Heart left ventricle (tissue), 16 donors: Measurements from ENCODE around the gene GAB3. TPM values are rescaled to one million over a fixed set of nuclear protein-coding genes. Genes with fewer than 3 reads are reported as not detected.
"Not testable (repeated sequence)": the region's sequence is repeated elsewhere in the genome, so short reads cannot be mapped to it uniquely, and the experiment has no call there.

Experiments used
- ATAC-seq, 4 donors: fragments of 200-7000 bp; cut with Tn5 transposase; one replicate each; pipeline ENCODE4 v1.9.1; 2020 to 2022; ENCODE audit warnings: moderate library complexity in 4 of 4, mild to moderate bottlenecking in 3 of 4, moderate number of reproducible peaks in 1 of 4
- DNase-seq, 5 donors: peaks; one replicate each; pipeline ENCODE4 v3.0.0-alpha.2; 2020
- H3K27ac ChIP-seq, 12 donors: fragments of 200-600 bp; sonication (generic) in 4 of 12; one replicate each; pipeline versions ENCODE4 v1.5.0 to v1.8.0; 2016 to 2022; ENCODE audit warnings: mild to moderate bottlenecking in 2 of 12
- H3K27me3 ChIP-seq, 9 donors: fragments of 200-600 bp; sonication (generic) in 2 of 9; one replicate each; pipeline versions ENCODE4 v1.5.1 to v1.8.0; 2016 to 2022; ENCODE audit warnings: mild to moderate bottlenecking in 3 of 9
- H3K36me3 ChIP-seq, 9 donors: fragments of 200-600 bp; sonication (generic) in 2 of 9; one replicate each; pipeline versions ENCODE4 v1.5.0 to v1.8.0; 2018 to 2022; ENCODE audit warnings: mild to moderate bottlenecking in 2 of 9
- H3K4me1 ChIP-seq, 12 donors: fragments of 200-600 bp; sonication (generic) in 4 of 12; one replicate each; pipeline versions ENCODE4 v1.5.0 to v1.8.0; 2016 to 2022; ENCODE audit warnings: mild to moderate bottlenecking in 3 of 12
- H3K4me3 ChIP-seq, 12 donors: fragments of 200-600 bp; sonication (generic) in 4 of 12; one replicate each; pipeline versions ENCODE4 v1.5.0 to v1.8.0; 2017 to 2022; ENCODE audit warnings: mild to moderate bottlenecking in 9 of 12, moderate library complexity in 4 of 12
- H3K9me3 ChIP-seq, 12 donors: fragments of 200-600 bp; sonication (generic) in 4 of 12; one replicate each; pipeline versions ENCODE4 v1.5.0 to v1.8.0; 2016 to 2022; ENCODE audit warnings: mild to moderate bottlenecking in 1 of 12
- CTCF ChIP-seq, 12 donors: fragments of 200-600 bp; sonication (generic) in 4 of 12; IDR thresholded peaks; one replicate each; pipeline versions ENCODE4 v1.5.0 to v1.8.0; 2018 to 2022; ENCODE audit warnings: antibody characterized with exemption in 12 of 12, mild to moderate bottlenecking in 5 of 12
- POLR2A ChIP-seq, 2 donors: fragments of 450-650 bp; IDR thresholded peaks; one replicate each; pipeline ENCODE4 v1.6.1; 2017; ENCODE audit warnings: antibody characterized with exemption in 2 of 2, mild to moderate bottlenecking in 2 of 2, moderate library complexity in 2 of 2
- WGBS, 4 donors: extraction: QIAGEN DNeasy Blood & Tissue Kit in 2 of 4; methylation state at CpG; one replicate each; pipeline versions ENCODE4 v1.1.5 to v1.1.7; 2013 to 2018; 5-methylcytosine and 5-hydroxymethylcytosine counted together
- intact Hi-C, 10 donors: fragments of 100-400 bp; cut with DNase I; formaldehyde crosslinking; loops; one replicate each; pipeline versions ENCODE4 v1.11.1 to v1.14.2; 2022
- polyA plus RNA-seq, 2 donors: library from polyadenylated mRNA; stranded (reverse); fragments of 200-250 nt; gene quantifications; one replicate each; pipeline ENCODE4 v1.2.3, GENCODE V29; 2013
- total RNA-seq, 9 donors: library from RNA; depleted of rRNA in 2 of 9; stranded (reverse); fragments of >200 nt in 2 of 9; fragmentation: NEBNext Ultra II Directional in 3 of 9; extraction: Animal tissue kit (Norgen Biotek cat#: 25700) in 3 of 9; gene quantifications; one replicate each; pipeline versions ENCODE4 v1.1.0 to v1.2.4, GENCODE V29; 2016 to 2023
- donor health status: ischemic (EF 13 %, LVEDD 7.1; RV severe dilation, severe dysfunction).
- donor health status: healthy with polysubstance abuse.
- donor health status: DM: no; HTN: yes; CAD: no.
- donor health status: DM: no; HTN: no; CAD: no.
- donor health status: ischemic (EF 25% LVEDD 6.9; RV normal size, moderate dysfunction).
- donor health status: ischemic (EF 25% LVEDD 5.7; RV mildly dilated, moderate dysfunction).
- donor health status: healthy.
- donor health status: DM: yes; HTN: yes; CAD: no.
- donor health status: ischemic (EF 35%, LVEDD 5.7; RV mildly dilated, moderate dysfunction).
- donor health status: nonischemic (EF 11% LVEDD 7.7; RV severe dilation, severe dysfunction).
- donor health status: DM: yes; HTN: yes; CAD: no.
- donor health status: PGD.
- donor health status: ischemic (EF 29% LVEDD 5.4; RV normal size, mild dysfunction).
- donor health status: nonischemic (EF 23%, LVEDD 6.1; RV moderate dilation, normal function).

GAB3 gene
- total and polyA plus RNA-seq, 11 donors = 7.2 to 29.0 (median 18.4) TPM

DNA sequence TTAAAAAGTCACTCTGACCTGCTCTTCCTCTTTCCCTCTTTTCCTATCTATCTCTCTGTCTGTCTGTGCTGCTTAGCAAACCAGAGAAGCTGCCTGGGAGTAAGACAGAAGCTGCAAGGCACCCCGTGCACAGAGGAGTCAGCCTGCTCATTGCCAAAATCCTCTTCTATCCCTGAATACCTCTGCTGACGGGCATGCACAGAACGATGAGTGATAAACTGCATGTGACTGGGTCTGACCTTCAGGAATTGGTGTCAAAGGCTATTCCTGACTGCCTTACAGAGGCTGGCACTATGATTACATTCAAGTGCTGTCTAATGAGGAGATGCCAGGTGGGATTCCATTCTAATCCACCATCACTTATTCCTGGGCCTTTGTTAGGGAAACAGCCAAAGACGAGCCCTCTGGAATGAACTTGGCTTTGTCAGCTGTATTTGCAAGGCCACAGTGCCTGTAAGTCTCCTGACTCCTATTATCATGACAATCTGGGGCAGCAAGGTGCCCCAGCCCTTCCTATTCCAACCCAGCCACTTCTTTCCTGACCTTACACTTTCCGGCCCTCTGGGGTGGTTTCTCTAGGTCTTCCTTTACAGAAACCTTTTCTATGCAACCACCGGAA lies 52.1 kb downstream of the GAB3 start:
- 37 to 58% (median 47%) methylated on average over 6 of the region's 6 CpGs for WGBS, 4 donors
- peak overlapping the region in 7 of 12 donors; percentile 23 to 78 (median 54) for H3K27ac ChIP-seq
- peaks cover 0 to 58% (median 35%) of the 10 kb centered on the region in 9 donors for H3K36me3 ChIP-seq
- TF ChIP-seq POLR2A (IDR thresholded peaks at IDR 0.05) = no peak
- TF ChIP-seq CTCF (IDR thresholded peaks at IDR 0.05) = no peak
- peaks cover 0 to 35% (median 14%) of the 10 kb centered on the region in 12 donors for H3K4me1 ChIP-seq
- peak in 1 of 5 donors; percentile 29 for DNase-seq
- H3K9me3 ChIP-seq = no peaks in the 10 kb centered on the region
- H3K4me3 ChIP-seq = no peak overlapping the region
- peaks cover 0 to 4% (median 0%) of the 10 kb centered on the region in 9 donors for H3K27me3 ChIP-seq
- intact Hi-C loops = loop anchor here in 6 of 10 donors (5.0 to 10.0 kb wide), 3 partner anchors 34 to 54 kb away; partner anchors contain the start of gene GAB3 (in 1 of the 6)
- peak; percentile 64 to 81 (median 68) for ATAC-seq

- ATAC-seq (no peak), DNase-seq (no peak)
- peaks cover 0 to 35% (median 14%) of the 10 kb centered on the region in 12 donors for H3K4me1 ChIP-seq
- WGBS, 4 donors = 50 to 88% (median 77%) methylated on average over 1 of the region's 1 CpG
- H3K27ac ChIP-seq = peak overlapping the region in 8 of 12 donors; percentile 9 to 67 (median 48)
- TF ChIP-seq CTCF (IDR thresholded peaks at IDR 0.05) = no peak
- no peak for TF ChIP-seq POLR2A (IDR thresholded peaks at IDR 0.05)
- peaks cover 0 to 77% (median 42%) of the 10 kb centered on the region in 9 donors for H3K36me3 ChIP-seq
- H3K9me3 ChIP-seq = no peaks in the 10 kb centered on the region
- H3K27me3 ChIP-seq = peaks cover 0 to 4% (median 0%) of the 10 kb centered on the region in 9 donors
- intact Hi-C loops = loop anchor here in 6 of 10 donors (5.0 to 10.0 kb wide), 3 partner anchors 36 to 56 kb away; partner anchors contain the start of gene GAB3 (in 1 of the 6)
- H3K4me3 ChIP-seq = no peak overlapping the region
These were observed 54.2 kb downstream of the GAB3 start for GRCh38 chrX:154696676-154697045.

DNA sequence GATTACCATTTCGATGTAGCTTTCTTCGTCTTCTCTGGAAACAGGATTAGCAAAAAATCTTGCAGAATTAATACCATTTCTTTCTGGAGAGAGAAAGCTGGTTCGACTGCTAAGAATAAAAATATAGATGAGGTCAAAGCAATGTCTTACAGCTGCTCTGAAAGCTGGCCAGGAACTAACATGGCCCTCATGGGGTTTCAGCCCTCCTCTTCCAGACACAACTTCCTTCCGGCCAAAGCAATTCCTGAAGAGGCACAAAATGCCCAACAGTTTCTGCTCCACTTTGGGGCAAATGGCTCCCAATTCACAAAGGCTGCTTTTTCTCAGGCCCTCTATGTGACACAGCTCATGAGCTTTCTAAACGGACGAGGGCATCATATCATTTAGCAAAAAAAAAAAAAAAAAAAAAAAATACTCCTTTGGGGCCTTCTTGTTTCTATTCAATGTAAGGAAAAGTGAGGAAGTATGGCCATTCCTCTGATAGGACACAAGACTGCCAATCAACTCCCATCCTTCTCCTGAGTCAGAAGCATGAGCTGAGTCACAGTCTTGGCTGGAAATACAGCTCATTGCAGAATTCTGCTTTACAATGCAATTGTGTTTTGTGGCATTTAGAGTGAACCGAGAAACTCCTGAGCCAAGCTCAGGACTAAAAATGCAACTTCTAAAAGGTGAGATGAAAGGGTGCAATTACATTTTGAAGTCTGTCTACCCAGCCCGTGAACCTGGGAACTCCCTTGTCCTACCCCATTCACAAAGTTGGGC lies 54.8 kb downstream of the GAB3 start:
- Histone ChIP-seq H3K27me3 (peaks cover 0 to 4% (median 0%) of the 10 kb centered on the region in 9 donors), H3K27ac (peak overlapping the region in 11 of 12 donors; percentile 10 to 67 (median 51)), H3K4me1 (peaks cover 0 to 35% (median 14%) of the 10 kb centered on the region in 12 donors), H3K4me3 (no peak overlapping the region), H3K9me3 (no peaks in the 10 kb centered on the region), H3K36me3 (peaks cover 0 to 79% (median 40%) of the 10 kb centered on the region in 9 donors)
- intact Hi-C loops = loop anchor here in 6 of 10 donors (5.0 to 10.0 kb wide), 3 partner anchors 36 to 56 kb away; partner anchors contain the start of gene GAB3 (in 1 of the 6)
- TF ChIP-seq POLR2A (IDR thresholded peaks at IDR 0.05) (no peak), CTCF (IDR thresholded peaks at IDR 0.05) (no peak)
- peak in 2 of 5 donors; percentile 29 for DNase-seq
- peak; percentile 37 to 64 (median 50) for ATAC-seq
- WGBS, 4 donors = 39 to 55% (median 47%) methylated on average over 8 of the region's 8 CpGs

GRCh38 chrX:154693394-154693793 lies 57.5 kb downstream of the GAB3 start:
- TF ChIP-seq POLR2A (IDR thresholded peaks at IDR 0.05) (no peak), CTCF (IDR thresholded peaks at IDR 0.05) (no peak)
- no peak overlapping the region for H3K4me3 ChIP-seq
- intact Hi-C loops = loop anchor here in 4 of 10 donors (10.0 kb wide), 1 partner anchor 51 kb away; no protein-coding TSS in a partner anchor
- H3K9me3 ChIP-seq = no peaks in the 10 kb centered on the region
- H3K27ac ChIP-seq = no peak overlapping the region
- H3K36me3 ChIP-seq = peaks cover 0 to 58% (median 22%) of the 10 kb centered on the region in 9 donors
- ATAC-seq = no peak
- H3K4me1 ChIP-seq = peaks cover 0 to 29% (median 14%) of the 10 kb centered on the region in 12 donors
- 84 to 98% (median 88%) methylated on average over 3 of the region's 3 CpGs for WGBS, 4 donors
- H3K27me3 ChIP-seq = peaks cover 0 to under 1% (median 0%) of the 10 kb centered on the region in 9 donors
- no peak for DNase-seq

DNA sequence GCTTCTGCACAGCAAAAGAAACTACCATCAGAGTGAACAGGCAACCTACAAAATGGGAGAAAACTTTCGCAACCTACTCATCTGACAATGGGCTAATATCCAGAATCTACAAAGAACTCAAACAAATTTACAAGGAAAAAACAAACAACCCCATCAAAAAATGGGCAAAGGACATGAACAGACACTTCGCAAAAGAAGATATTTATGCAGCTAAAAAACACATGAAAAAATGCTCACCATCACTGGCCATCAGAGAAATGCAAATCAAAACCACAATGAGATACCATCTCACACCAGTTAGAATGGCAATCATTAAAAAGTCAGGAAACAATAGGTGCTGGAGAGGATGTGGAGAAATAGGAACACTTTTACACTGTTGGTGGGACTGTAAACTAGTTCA lies 60.4 kb downstream of the GAB3 start:
- intact Hi-C loops = loop anchor here in 4 of 10 donors (10.0 kb wide), 1 partner anchor 54 kb away; no protein-coding TSS in a partner anchor
- WGBS, 4 donors = 80 to 95% (median 92%) methylated on average over 2 of the region's 2 CpGs

DNA sequence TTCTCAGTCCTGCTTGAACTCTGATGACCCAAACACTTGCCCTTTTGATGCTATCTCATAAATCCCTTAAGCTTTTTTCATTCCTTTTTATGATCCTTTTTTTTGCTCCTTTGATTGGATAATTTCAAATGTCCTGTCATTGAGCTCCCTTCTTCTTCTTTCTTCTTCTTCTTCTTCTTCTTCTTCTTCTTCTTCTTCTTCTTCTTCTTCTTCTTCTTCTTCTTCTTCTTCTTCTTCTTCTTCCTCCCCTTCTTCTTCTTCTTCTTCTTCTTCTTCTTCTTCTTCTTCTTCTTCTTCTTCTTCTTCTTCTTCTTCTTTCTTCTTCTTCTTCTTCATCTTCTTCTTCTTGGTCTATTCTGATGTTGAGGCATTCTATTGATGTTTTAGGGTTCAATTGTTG lies 78.8 kb downstream of the GAB3 start:
- intact Hi-C loops, H3K4me3 ChIP-seq, ATAC-seq, H3K4me1 ChIP-seq, H3K27me3 ChIP-seq, H3K27ac ChIP-seq, DNase-seq: not testable (repeated sequence)
- Histone ChIP-seq H3K9me3 (peaks cover 0 to 17% (median 0%) of the 10 kb centered on the region in 12 donors), H3K36me3 (peaks cover 0 to 19% (median 9%) of the 10 kb centered on the region in 9 donors)

More for the DNA sequence above, 60.4 kb downstream of the GAB3 start:
- H3K27ac ChIP-seq, H3K4me1 ChIP-seq, H3K27me3 ChIP-seq, DNase-seq, H3K4me3 ChIP-seq, H3K9me3 ChIP-seq, ATAC-seq: not testable (repeated sequence)
- peaks cover 0 to 38% (median 6%) of the 10 kb centered on the region in 9 donors for H3K36me3 ChIP-seq
